Cardiac muscle cell (in vitro differentiated cells and primary cell): ENCODE data around the gene MYO19. TPM values are rescaled to one million over a fixed set of nuclear protein-coding genes. Genes with fewer than 3 reads are reported as not detected.

ENCODE experiments used
- DNase-seq, 2 donors: peaks; one replicate each; pipeline versions ENCODE4 v3.0.0 to v3.0.0-alpha.2; 2010 to 2017; ENCODE audit warnings: low read depth in 1 of 2, low spot score in 1 of 2
- H3K27ac ChIP-seq: fragments of 200-600 bp; sonication (generic); 2 replicates; pipeline ENCODE4 v1.5.1; 2016
- H3K27me3 ChIP-seq: fragments of 200-600 bp; sonication (generic); 2 replicates; pipeline ENCODE4 v1.6.0; 2016; ENCODE audit warnings: control low read depth
- H3K36me3 ChIP-seq: fragments of 200-600 bp; sonication (generic); 2 replicates; pipeline ENCODE4 v1.5.1; 2016; ENCODE audit warnings: control low read depth
- H3K4me1 ChIP-seq: fragments of 200-600 bp; sonication (generic); 2 replicates; pipeline ENCODE4 v1.8.1; 2017; ENCODE audit warnings: low read depth, mild to moderate bottlenecking, mixed run types
- H3K4me3 ChIP-seq: fragments of 200-600 bp; sonication (generic); 2 replicates; pipeline ENCODE4 v1.5.1; 2016; ENCODE audit warnings: mild to moderate bottlenecking
- H3K9me3 ChIP-seq: fragments of 200-600 bp; sonication (generic); 2 replicates; pipeline ENCODE4 v1.5.1; 2017; ENCODE audit warnings: low read depth, mild to moderate bottlenecking, control low read depth
- polyA plus RNA-seq: library from polyadenylated mRNA; unstranded; fragments of >200 nt; fragmentation: Nextera tagmentation; extraction: Ambion mirVana; gene quantifications from 2 replicates; pipeline ENCODE4 v1.2.1, GENCODE V29; 2016
- total RNA-seq: library from RNA; depleted of rRNA; stranded (reverse); fragments of >200 nt; gene quantifications from 2 replicates; pipeline ENCODE4 v1.2.3, GENCODE V29; 2016
- TF ChIP-seq, protein P1 (sequence below): IDR thresholded peaks from 2 replicates; pipeline ENCODE4 v1.5.1; 2012; ENCODE audit warnings: low read depth, mild to moderate bottlenecking, low read length

Gene MYO19
- total and polyA plus RNA-seq, 2 experiments from 2014 or later, result 21.0 to 50.8 TPM

DNA sequence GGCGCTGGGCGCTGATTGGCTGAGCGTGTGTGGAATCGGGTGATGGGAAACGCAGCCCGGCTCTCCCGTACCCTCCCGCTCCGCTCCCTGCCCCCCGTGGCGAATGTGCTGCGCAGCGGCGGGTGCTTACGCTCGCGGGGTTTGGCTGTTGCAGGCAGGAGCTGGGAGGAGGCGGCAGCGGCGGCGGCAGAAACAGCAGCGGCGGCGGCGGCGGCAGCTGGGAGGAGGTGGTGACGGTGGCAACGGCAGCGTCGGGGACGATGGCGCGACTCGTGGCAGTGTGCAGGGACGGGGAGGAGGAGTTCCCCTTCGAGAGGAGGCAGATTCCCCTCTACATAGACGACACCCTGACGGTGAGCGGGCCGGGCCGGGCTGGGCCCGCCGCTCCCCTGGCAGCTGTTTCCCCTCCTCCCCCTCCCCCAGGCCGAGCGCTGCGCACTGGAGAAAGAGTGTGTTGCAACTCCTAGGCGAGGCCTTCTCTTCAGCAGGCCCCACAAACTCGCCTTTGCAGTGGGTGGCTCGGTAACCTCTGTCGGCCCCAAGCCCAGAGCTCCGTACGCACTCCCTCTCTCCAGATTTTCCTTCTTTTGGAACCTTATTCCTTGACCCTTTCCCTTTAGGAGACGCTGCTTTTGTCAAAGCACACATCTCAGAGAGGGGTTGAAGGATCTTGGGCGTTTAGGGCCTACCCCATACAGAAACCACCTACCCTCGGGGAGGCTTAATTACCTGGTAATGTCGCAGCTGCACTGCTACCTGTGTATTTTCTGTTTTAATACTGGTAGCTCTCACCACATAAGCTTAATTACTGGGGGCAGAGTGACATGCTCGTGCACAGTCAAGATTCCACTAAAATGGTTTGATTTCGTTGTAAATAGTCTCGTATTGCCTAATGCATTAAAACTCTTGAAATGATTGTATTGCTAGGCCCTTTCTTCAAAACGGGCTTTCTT is 11.1 kb upstream of the MYO19 start:
- H3K9me3 ChIP-seq, result no peaks in the 10 kb centered on the region
- TF ChIP-seq, protein P1, sequence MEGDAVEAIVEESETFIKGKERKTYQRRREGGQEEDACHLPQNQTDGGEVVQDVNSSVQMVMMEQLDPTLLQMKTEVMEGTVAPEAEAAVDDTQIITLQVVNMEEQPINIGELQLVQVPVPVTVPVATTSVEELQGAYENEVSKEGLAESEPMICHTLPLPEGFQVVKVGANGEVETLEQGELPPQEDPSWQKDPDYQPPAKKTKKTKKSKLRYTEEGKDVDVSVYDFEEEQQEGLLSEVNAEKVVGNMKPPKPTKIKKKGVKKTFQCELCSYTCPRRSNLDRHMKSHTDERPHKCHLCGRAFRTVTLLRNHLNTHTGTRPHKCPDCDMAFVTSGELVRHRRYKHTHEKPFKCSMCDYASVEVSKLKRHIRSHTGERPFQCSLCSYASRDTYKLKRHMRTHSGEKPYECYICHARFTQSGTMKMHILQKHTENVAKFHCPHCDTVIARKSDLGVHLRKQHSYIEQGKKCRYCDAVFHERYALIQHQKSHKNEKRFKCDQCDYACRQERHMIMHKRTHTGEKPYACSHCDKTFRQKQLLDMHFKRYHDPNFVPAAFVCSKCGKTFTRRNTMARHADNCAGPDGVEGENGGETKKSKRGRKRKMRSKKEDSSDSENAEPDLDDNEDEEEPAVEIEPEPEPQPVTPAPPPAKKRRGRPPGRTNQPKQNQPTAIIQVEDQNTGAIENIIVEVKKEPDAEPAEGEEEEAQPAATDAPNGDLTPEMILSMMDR, result no peak
- no peaks in the 10 kb centered on the region for H3K27me3 ChIP-seq
- H3K4me1 ChIP-seq, result peaks cover 19% of the 10 kb centered on the region
- peak overlapping the region; percentile 96 for H3K27ac ChIP-seq
- DNase-seq, result peak; percentile 98 to 99
- no peaks in the 10 kb centered on the region for H3K36me3 ChIP-seq
- H3K4me3 ChIP-seq, result peak overlapping the region; percentile 72

DNA sequence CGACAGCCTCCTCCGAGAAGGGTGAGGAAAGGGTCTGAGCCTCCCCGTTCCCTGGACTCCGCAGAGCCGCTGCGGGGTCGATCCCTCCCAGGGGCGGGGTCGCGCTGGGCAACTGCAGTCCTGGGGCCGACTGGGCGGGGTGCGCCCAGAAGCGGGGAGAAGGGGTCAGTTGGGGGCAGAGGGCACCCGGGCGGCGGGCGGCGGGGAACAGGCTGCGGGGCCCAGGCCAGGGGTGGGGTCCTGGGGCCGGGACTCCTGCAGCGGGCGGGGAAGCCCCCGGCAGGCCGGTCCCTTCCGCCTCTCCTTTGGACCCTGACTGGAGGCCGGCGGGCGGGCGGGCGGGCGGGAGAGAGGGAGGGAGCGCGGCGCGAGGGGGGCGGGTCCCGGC is 10.4 kb upstream of the MYO19 start:
- Histone ChIP-seq H3K27me3 (no peaks in the 10 kb centered on the region), H3K27ac (peak overlapping the region; percentile 96), H3K9me3 (no peaks in the 10 kb centered on the region), H3K36me3 (no peaks in the 10 kb centered on the region), H3K4me1 (peaks cover 19% of the 10 kb centered on the region), H3K4me3 (peak overlapping the region; percentile 72)
- DNase-seq, result no peak
- TF ChIP-seq, protein P1, result no peak

DNA sequence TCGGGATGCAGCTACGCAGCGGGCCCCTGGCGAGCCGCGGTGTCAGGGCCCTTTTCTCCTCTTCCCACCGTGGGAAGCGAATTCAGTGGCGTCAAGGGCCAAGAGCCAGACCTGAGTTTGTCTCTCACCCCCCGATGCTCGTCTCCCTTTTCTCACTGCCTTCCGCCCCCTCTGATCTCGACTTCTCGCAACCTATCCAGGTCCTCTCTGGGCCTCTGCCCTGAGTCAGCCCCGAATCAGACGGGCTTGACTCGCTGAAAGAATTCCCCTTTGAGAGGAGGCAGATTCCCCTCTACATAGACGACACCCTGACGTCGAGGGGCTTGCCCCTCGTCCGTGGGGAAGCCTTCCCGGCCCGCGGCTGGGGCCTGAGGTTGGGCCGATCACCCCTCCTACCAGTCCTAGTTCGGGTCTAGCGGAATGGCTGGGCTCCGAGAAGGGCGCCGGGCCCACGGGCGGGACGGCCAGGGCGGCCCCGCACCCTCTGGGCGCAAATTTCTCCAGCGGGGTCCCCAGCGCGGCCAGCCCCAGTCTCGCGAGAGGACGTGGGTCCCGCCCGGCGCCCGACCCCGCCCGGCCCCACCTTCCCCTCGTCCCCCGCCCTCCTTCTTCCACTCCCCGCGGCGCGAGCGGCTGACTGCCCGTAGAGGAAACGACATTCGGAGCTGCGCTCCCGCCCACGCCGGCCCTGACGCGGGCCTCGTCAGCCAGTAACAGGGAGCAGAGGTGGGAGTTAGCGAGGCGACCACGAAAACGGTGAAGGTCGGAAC is 9.8 kb upstream of the MYO19 start, which contains the start of gene GGNBP2:
TSS of gene GGNBP2 (plus strand) at position 613 of the 770 bp plus-strand sequence. CDS start 806 bp downstream, outside the sequence.
- Histone ChIP-seq H3K27me3 (no peaks in the 10 kb centered on the region), H3K27ac (peak within 1 kb of the TSS; percentile 96), H3K9me3 (no peaks in the 10 kb centered on the region), H3K4me3 (peak within 1 kb of the TSS; percentile 72), H3K36me3 (no peaks in the 10 kb centered on the region), H3K4me1 (peaks cover 19% of the 10 kb centered on the region)
- TF ChIP-seq, protein P1, result no peak
- peak; percentile 97 to 98 for DNase-seq

DNA sequence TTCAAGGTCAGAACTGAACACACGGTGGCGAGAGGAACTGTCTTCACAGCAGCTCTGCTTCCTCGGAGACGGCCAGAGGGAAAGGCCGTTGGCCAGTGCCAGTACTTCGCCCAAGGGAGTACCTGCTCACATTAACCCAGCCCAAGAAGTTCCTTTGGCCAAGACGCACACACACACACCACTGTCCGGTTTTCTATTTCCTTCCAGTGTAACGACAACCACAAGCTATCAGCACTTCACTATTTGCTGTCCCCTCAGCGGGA is 9.3 kb upstream of the MYO19 start:
- peak; percentile 53 to 66 for DNase-seq
- Histone ChIP-seq H3K9me3 (no peaks in the 10 kb centered on the region), H3K27me3 (no peaks in the 10 kb centered on the region), H3K36me3 (no peaks in the 10 kb centered on the region), H3K4me3 (peak overlapping the region; percentile 72), H3K4me1 (peaks cover 19% of the 10 kb centered on the region), H3K27ac (peak overlapping the region; percentile 96)
- TF ChIP-seq, protein P1, result no peak

DNA sequence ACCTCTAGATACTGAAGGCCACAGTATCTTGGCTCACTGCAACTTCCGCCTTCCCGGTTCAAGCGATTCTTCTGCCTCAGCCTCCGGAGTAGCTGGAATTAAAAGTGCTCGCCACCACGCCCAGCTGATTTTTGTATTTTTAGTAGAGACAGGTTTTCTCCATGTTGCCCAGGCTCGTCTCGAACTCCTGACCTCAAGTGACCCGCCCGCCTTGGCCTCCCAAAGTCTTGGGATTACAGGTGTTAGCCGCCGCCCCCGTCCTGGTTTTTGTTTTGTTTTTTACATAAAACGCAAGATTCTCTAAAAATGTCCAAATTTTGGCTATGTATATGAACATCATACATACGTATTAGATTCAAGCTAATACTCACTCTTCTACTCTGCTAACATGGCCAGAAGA is 8.1 kb upstream of the MYO19 start:
- Histone ChIP-seq H3K27me3 (no peaks in the 10 kb centered on the region), H3K4me1 (peaks cover 18% of the 10 kb centered on the region), H3K9me3 (no peaks in the 10 kb centered on the region), H3K27ac (no peak overlapping the region), H3K4me3 (no peak overlapping the region), H3K36me3 (no peaks in the 10 kb centered on the region)
- DNase-seq, result no peak
- TF ChIP-seq, protein P1, result no peak
